ENCODE results near the gene DOK7.

The DOK7 gene

DNA sequence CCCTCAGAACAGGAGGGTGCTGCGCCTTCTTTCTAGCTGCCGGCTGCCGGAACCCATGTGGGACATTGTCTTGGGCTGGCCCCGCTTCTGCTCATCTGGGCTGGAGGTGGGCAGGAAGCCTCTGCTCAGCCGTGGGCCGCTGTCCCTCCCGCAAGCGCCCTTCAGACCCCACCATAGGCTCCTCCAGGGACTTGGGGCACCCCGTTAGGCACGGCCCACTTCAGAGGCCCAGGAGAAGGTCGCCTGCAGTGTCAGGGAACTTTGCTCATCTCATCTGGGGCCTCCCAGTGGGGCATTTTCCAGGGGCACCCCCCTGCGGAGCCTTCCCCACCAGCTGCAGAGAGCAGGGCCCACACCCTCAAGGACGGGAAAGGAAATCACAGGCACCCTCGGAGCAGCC lies 32.9 kb downstream of the DOK7 start:
- Histone ChIP-seq H3K27me3 (ENCODE audit: insufficient read depth, insufficient read length) (peaks cover 77% of the 10 kb centered on the region), H3K4me1 (ENCODE audit: insufficient read depth, insufficient read length) (peaks cover 49% of the 10 kb centered on the region), H3K4me3 (ENCODE audit: insufficient read length, low read depth) (no peak overlapping the region), H3K9me3 (ENCODE audit: insufficient read depth, low read length) (no peaks in the 10 kb centered on the region), H3K36me3 (ENCODE audit: insufficient read depth, insufficient read length, low read length) (peaks cover 22% of the 10 kb centered on the region), H3K9ac (ENCODE audit: insufficient read length, low read depth) (no peak overlapping the region)
- no peak for DNase-seq (ENCODE audit: low read depth, low spot score)
- TF ChIP-seq YY1 (IDR thresholded peaks at IDR 0.05; ENCODE audit: insufficient read depth, insufficient read length), result no peak
- TF ChIP-seq SUZ12 (IDR thresholded peaks at IDR 0.05; ENCODE audit: extremely low read depth, insufficient read depth, insufficient read length), result no peak
- TF ChIP-seq ZNF274 (IDR thresholded peaks at IDR 0.05; ENCODE audit: low read depth, low read length), result no peak

DNA sequence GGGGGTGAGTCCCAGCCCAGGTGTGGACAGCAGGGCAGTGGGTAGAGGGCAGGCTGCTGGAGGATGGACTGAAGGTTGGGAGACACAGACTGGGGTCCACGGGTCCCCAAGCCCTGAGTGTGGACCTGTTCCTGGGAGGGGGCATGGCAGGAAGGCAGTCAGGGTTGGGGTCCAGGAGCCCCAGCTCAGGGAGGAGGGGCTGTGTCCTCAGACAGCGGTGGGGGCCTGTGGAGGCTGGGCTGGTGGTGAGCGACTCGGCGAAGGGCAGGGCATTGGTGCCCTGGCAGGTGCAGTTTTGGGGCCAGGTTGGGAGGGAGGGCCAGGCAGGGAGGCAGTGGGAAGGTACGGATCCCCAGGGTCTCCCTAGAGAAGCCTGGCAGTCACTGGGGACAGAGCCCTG lies 34.0 kb downstream of the DOK7 start:
- DNase-seq (ENCODE audit: low read depth, low spot score), result no peak
- H3K4me3 ChIP-seq (ENCODE audit: insufficient read length, low read depth), result no peak overlapping the region
- no peak overlapping the region for H3K9ac ChIP-seq (ENCODE audit: insufficient read length, low read depth)
- H3K9me3 ChIP-seq (ENCODE audit: insufficient read depth, low read length), result no peaks in the 10 kb centered on the region
- H3K36me3 ChIP-seq (ENCODE audit: insufficient read depth, insufficient read length, low read length), result peaks cover 29% of the 10 kb centered on the region
- H3K4me1 ChIP-seq (ENCODE audit: insufficient read depth, insufficient read length), result peaks cover 52% of the 10 kb centered on the region
- H3K27me3 ChIP-seq (ENCODE audit: insufficient read depth, insufficient read length), result peaks cover 68% of the 10 kb centered on the region
- no peak for TF ChIP-seq ZNF274 (IDR thresholded peaks at IDR 0.05; ENCODE audit: low read depth, low read length)
- TF ChIP-seq YY1 (IDR thresholded peaks at IDR 0.05; ENCODE audit: insufficient read depth, insufficient read length), result no peak
- no peak for TF ChIP-seq SUZ12 (IDR thresholded peaks at IDR 0.05; ENCODE audit: extremely low read depth, insufficient read depth, insufficient read length)

DNA sequence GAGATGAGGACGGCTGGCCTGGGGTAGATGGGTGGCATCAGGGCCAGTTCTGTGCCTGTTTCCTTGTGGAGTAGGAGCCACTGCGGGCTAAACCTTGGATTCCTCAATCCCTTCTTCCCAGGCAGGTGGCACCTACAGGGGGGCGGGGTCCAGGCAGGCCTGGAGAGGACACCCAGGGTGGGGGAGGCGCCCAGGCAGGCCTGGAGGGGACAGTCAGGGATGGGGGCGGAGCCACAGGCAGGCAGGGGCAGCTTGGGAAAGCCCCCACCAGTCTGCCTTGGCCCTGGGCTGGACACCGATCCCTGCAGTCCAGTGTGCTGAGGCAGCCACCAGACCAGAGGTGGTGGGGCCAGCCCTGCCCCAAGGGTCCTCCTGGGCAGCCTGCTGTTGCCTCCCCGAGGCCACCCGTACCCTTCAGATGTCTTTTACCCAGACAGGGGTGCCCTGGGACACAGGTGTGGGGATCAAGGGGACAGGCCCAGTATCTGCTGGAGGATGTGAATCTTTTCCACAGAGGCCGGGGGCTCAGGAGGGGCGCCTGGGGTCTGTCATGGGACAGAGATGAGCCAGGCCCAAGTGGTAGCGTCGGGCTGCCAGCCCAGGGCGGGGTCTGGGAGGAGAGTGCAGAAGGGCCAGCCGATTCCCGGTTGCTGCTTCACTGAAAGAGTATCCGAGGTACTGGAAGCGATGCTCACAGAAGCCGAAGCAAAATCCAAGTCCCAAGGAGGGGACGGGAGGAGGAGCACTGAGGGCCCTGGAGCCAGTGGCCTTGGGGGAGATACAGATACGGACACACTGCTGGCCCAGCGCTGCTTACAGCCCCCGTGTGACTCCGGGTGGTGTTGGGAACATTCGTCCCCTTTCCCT lies 34.6 kb downstream of the DOK7 start:
- TF ChIP-seq ZNF274 (IDR thresholded peaks at IDR 0.05; ENCODE audit: low read depth, low read length), result no peak
- no peak for TF ChIP-seq SUZ12 (IDR thresholded peaks at IDR 0.05; ENCODE audit: extremely low read depth, insufficient read depth, insufficient read length)
- no peak for TF ChIP-seq YY1 (IDR thresholded peaks at IDR 0.05; ENCODE audit: insufficient read depth, insufficient read length)
- Histone ChIP-seq H3K9ac (ENCODE audit: insufficient read length, low read depth) (no peak overlapping the region), H3K4me1 (ENCODE audit: insufficient read depth, insufficient read length) (peaks cover 50% of the 10 kb centered on the region), H3K36me3 (ENCODE audit: insufficient read depth, insufficient read length, low read length) (peaks cover 35% of the 10 kb centered on the region), H3K4me3 (ENCODE audit: insufficient read length, low read depth) (no peak overlapping the region), H3K9me3 (ENCODE audit: insufficient read depth, low read length) (no peaks in the 10 kb centered on the region), H3K27me3 (ENCODE audit: insufficient read depth, insufficient read length) (peaks cover 68% of the 10 kb centered on the region)
- DNase-seq (ENCODE audit: low read depth, low spot score), result no peak

DNA sequence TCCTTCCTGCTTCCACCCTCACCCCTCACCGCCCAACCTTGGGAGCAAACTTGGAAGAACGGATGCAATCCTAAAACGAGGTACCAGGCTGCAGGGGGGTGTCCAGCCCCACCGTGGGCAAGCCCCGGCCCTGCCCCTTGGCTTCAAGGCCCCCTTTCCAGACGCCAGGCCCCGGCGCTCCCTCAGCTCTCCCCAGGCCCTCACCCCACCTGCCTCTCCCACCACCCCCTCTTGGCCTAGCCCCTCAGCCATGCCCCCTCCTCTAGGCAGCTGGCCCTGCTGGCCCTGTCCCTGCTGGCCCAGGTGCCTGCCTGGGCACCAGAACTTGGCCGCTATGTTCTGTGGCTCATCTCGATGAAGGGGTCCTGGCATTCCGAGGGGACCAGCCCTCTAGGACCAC lies 35.3 kb downstream of the DOK7 start:
- H3K9me3 ChIP-seq (ENCODE audit: insufficient read depth, low read length), result no peaks in the 10 kb centered on the region
- H3K9ac ChIP-seq (ENCODE audit: insufficient read length, low read depth), result no peak overlapping the region
- H3K4me3 ChIP-seq (ENCODE audit: insufficient read length, low read depth), result no peak overlapping the region
- peaks cover 68% of the 10 kb centered on the region for H3K27me3 ChIP-seq (ENCODE audit: insufficient read depth, insufficient read length)
- DNase-seq (ENCODE audit: low read depth, low spot score), result no peak
- TF ChIP-seq YY1 (IDR thresholded peaks at IDR 0.05; ENCODE audit: insufficient read depth, insufficient read length), result no peak
- TF ChIP-seq SUZ12 (IDR thresholded peaks at IDR 0.05; ENCODE audit: extremely low read depth, insufficient read depth, insufficient read length), result no peak
- no peak for TF ChIP-seq ZNF274 (IDR thresholded peaks at IDR 0.05; ENCODE audit: low read depth, low read length)
- H3K36me3 ChIP-seq (ENCODE audit: insufficient read depth, insufficient read length, low read length), result peaks cover 42% of the 10 kb centered on the region
- H3K4me1 ChIP-seq (ENCODE audit: insufficient read depth, insufficient read length), result peaks cover 46% of the 10 kb centered on the region

DNA sequence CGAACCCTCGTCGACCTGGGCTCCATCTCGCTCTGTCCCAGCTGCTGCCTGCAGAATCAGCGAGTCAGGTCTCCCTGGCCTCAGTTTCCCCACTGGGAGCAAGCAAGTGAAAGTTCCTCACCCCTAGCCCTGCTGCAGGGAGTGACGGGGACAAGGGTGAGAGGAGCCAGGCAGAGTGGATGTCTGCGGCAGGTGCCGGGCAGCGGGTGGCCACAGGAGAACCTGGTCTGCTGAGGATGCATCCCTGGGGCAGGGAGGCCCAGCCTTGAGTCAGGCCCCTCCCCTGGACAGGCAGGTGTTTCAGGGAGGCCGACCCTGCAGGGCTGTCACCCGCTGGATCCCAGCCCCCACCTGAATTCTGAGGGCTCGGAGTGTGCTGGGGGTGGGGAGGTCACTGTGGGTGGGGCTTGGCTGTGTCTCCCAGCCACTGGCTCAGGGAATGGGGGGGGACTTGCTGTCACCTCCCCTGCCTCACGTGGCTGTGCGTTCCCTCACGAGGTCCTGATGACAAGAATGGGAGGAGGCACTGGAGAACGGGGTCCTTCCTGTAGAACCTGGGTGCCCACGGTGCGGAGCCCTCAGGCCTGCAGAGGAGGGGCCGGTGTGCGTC lies 35.9 kb downstream of the DOK7 start:
- Histone ChIP-seq H3K36me3 (ENCODE audit: insufficient read depth, insufficient read length, low read length) (peaks cover 48% of the 10 kb centered on the region), H3K27me3 (ENCODE audit: insufficient read depth, insufficient read length) (peaks cover 68% of the 10 kb centered on the region), H3K9me3 (ENCODE audit: insufficient read depth, low read length) (no peaks in the 10 kb centered on the region), H3K9ac (ENCODE audit: insufficient read length, low read depth) (no peak overlapping the region), H3K4me3 (ENCODE audit: insufficient read length, low read depth) (no peak overlapping the region), H3K4me1 (ENCODE audit: insufficient read depth, insufficient read length) (peaks cover 40% of the 10 kb centered on the region)
- TF ChIP-seq YY1 (IDR thresholded peaks at IDR 0.05; ENCODE audit: insufficient read depth, insufficient read length), result no peak
- no peak for DNase-seq (ENCODE audit: low read depth, low spot score)

DNA sequence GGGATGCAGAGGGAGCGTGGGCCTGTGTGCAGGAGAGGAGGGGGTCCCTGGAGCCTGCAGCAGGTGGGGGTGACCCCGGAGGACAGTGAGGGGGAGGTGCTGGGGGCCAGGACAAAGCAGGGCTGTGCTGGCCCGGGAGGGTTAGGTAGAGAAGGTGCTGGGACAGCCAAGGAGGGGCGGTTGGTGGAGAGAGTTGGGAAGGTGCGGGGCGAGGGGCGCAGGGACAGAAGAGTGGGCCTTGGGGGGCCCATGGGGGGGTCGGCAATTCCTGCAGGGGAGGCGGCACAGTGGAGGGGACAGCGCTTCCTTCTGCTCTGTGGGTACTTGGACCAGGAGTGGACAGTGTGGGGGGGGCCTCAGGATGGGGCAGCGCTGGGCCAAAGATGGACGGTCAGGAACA lies 36.6 kb downstream of the DOK7 start:
- TF ChIP-seq YY1 (IDR thresholded peaks at IDR 0.05; ENCODE audit: insufficient read depth, insufficient read length) (no peak), ZNF274 (IDR thresholded peaks at IDR 0.05; ENCODE audit: low read depth, low read length) (no peak), SUZ12 (IDR thresholded peaks at IDR 0.05; ENCODE audit: extremely low read depth, insufficient read depth, insufficient read length) (no peak)
- Histone ChIP-seq H3K36me3 (ENCODE audit: insufficient read depth, insufficient read length, low read length) (peaks cover 51% of the 10 kb centered on the region), H3K27me3 (ENCODE audit: insufficient read depth, insufficient read length) (peaks cover 62% of the 10 kb centered on the region), H3K9me3 (ENCODE audit: insufficient read depth, low read length) (no peaks in the 10 kb centered on the region), H3K9ac (ENCODE audit: insufficient read length, low read depth) (no peak overlapping the region), H3K4me3 (ENCODE audit: insufficient read length, low read depth) (no peak overlapping the region), H3K4me1 (ENCODE audit: insufficient read depth, insufficient read length) (peaks cover 33% of the 10 kb centered on the region)
- DNase-seq (ENCODE audit: low read depth, low spot score), result no peak

- Histone ChIP-seq H3K4me1 (ENCODE audit: insufficient read depth, insufficient read length) (peaks cover 29% of the 10 kb centered on the region), H3K36me3 (ENCODE audit: insufficient read depth, insufficient read length, low read length) (peaks cover 54% of the 10 kb centered on the region), H3K9ac (ENCODE audit: insufficient read length, low read depth) (no peak overlapping the region), H3K9me3 (ENCODE audit: insufficient read depth, low read length) (no peaks in the 10 kb centered on the region), H3K4me3 (ENCODE audit: insufficient read length, low read depth) (no peak overlapping the region), H3K27me3 (ENCODE audit: insufficient read depth, insufficient read length) (peaks cover 62% of the 10 kb centered on the region)
- DNase-seq (ENCODE audit: low read depth, low spot score), result no peak
- TF ChIP-seq SUZ12 (IDR thresholded peaks at IDR 0.05; ENCODE audit: extremely low read depth, insufficient read depth, insufficient read length), result no peak
- no peak for TF ChIP-seq ZNF274 (IDR thresholded peaks at IDR 0.05; ENCODE audit: low read depth, low read length)
Observed at GRCh38 chr4:3500111-3500510, 37.0 kb downstream of the DOK7 start.
